GM18868 (cell line): Measurements from ENCODE around the gene ACTR3C.
"Not testable (repeated sequence)": the region's sequence is repeated elsewhere in the genome, so short reads cannot be mapped to it uniquely, and the experiment has no call there.

Experiments used
- ATAC-seq: cut with Tn5 transposase; IDR thresholded peaks from one replicate; pipeline ENCODE4 v1.9.1; 2021; ENCODE audit warnings: mild to moderate bottlenecking, moderate library complexity; ENCODE audit not compliant: unreplicated experiment

ACTR3C gene

DNA sequence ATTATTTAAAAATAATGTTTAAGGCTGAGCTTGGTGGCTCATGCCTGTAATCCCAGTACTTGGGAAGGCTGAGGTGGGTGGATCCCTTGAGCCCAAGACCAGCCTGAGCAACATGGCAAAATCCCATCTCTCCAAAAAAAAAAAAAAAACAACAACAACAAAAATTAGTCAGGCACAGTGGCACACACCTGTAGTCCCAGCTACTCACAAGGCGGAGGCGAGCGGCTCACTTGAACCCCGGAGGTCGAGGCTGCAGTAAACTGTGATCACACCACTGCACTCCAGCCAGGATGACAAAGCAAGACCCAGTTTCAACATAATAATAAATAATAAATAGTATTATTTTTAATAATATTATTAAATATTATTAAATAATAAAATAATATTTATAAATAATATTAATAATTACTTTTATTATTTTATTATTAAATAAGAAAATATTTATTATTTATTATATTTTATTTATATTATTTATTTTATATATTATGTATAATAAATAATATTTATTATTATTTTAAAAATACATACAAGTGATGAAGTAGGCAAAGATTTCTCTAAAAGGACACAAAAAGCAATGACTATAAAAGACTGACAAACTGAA, 8.6 kb downstream of the ACTR3C start:
- ATAC-seq: no peak

DNA sequence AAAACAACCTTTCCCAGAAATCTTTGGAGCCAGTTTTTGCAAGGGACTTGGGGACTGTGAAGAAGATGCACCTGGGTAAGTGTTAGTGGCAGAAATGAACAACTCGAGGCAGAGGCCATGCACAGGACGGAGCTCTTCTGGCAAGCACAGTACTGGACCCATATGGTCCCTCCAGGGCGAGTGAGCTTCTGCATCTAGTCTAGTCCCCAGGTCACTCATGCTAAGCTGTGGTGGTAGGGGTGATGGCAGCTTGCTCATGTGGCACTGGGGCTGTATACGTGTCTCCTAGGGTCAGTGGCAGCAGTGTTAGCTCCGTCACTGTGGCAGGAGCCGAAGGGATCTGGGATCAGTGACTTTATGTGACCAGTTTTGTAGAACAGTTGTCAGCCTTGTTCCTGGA, 9.5 kb downstream of the ACTR3C start:
- no peak for ATAC-seq

- ATAC-seq: no peak
Measured at GRCh38 chr7:150313367-150313809, 10.0 kb downstream of the ACTR3C start.

GRCh38 chr7:150312649-150313366, 10.5 kb downstream of the ACTR3C start:
- ATAC-seq: not testable (repeated sequence)

- no peak for ATAC-seq
Measured at GRCh38 chr7:150311711-150312110, 11.6 kb downstream of the ACTR3C start.

GRCh38 chr7:150311146-150311545, 12.2 kb downstream of the ACTR3C start:
- no peak for ATAC-seq

- ATAC-seq: no peak
Measured at GRCh38 chr7:150308575-150308974, 14.8 kb downstream of the ACTR3C start.

GRCh38 chr7:150307904-150308303, 15.4 kb downstream of the ACTR3C start:
- no peak for ATAC-seq

DNA sequence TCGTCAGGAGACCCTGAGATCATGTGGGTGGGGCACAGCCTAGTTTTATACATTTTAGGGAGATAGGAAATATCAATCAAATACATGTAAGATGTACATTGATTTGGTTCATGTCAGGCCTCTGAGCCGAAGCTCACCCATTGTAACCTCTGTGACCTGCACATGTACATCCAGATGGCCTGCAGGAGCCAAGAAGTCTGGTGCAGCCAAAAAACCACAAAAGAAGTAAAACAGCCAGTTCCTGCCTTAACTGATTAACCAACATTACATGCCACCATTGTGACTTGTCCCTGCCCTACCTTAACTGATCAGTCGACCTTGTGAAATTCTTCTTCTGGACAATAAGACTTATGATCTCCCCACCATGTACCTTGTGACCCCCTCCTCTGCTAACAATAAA, 16.2 kb downstream of the ACTR3C start:
- ATAC-seq: no peak

DNA sequence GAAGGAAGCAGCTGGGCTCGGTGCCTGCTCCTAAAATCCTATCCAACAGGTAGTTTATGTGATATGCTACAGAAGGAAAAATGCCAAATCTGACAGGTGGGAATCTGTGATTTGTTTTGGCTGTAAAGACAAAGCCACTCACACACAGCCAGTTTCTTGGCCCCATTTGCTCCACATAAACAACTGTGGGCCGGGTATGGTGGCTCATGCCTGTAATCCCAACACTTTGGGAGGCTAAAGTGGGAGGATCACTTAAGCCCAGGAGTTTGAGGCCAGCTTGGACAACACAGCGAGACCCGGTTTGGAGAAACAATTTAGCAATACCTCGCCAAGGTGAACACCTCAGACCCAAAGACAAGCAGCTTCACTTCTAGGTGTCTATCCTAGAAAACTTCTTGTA, 17.0 kb downstream of the ACTR3C start:
- not testable (repeated sequence) for ATAC-seq

DNA sequence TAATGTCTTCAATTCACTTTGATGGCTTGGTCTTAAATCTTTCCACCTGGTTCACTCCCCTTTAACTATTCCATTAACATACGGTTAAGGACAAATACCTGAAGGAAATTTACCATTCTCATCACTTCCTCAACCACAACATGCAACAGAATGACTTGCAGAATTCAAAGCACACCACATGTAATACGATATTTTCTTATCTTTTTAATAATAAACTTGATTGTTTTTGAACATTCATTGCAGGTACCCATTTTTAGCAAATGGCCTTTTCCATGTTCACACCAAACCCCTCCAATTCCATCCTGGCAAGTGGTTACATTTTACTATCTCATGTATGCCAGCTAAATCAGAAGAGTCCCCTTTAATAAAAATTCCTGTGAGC, 17.5 kb downstream of the ACTR3C start:
- ATAC-seq: not testable (repeated sequence)

GRCh38 chr7:150305259-150305902, 18.0 kb downstream of the ACTR3C start:
- ATAC-seq: not testable (repeated sequence)

GRCh38 chr7:150304499-150305258, 18.7 kb downstream of the ACTR3C start:
- ATAC-seq: not testable (repeated sequence)

DNA sequence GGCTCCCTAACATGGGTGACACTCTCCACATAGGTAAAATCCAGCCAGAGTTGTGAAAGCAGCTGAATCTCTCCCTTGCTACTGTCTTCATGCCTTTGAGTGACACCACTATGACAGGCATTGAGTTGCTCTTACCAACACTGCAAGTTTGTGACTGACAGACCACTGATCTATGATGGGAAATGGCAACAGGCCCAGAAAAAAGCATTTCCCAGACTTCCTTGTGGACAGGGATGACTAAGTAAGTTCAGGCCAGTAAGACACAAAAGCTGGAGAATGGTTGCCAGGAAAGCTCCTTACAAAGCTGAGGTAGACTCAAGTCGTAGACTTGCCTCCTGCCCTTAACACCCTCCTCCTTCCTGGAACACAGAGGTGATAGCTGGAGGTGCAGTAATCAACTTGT, 20.4 kb downstream of the ACTR3C start:
- ATAC-seq: not testable (repeated sequence)

DNA sequence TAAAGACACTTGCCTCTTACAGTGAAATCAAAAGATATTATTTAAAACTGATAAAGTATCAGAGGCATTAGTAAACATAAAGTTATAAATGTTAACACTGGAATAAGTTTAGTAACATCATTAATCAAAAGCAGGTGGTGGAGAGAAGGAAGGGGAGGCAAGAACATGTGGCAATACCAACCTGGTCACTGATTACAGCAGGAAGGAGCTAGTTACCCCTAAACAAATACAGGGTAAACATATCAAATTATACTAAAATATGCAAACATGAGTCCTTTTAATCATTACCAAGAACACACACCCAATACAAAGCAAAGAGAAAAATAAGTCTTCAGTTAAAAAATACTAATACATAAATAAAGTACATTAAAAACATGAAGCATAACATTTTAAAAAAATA, 25.4 kb downstream of the ACTR3C start:
- not testable (repeated sequence) for ATAC-seq

DNA sequence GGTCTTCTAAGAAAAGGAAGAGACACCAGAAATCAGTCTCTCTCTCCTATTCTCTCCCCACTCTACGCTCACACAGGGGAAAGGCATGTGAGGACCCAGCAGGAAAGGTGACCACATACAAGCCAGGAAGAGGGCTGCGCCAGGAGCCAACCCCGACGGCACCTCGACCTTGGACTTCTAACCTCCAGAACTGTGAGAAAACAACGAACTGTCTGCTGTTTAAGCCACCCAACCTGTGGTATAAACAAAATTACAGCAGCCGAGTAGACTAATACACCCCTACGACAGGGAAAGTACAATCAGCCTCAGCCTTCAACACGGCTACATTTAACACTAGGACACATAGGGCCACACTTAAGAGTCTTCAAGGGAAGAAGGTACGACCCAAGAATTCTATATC, 26.5 kb downstream of the ACTR3C start:
- ATAC-seq: not testable (repeated sequence)

DNA sequence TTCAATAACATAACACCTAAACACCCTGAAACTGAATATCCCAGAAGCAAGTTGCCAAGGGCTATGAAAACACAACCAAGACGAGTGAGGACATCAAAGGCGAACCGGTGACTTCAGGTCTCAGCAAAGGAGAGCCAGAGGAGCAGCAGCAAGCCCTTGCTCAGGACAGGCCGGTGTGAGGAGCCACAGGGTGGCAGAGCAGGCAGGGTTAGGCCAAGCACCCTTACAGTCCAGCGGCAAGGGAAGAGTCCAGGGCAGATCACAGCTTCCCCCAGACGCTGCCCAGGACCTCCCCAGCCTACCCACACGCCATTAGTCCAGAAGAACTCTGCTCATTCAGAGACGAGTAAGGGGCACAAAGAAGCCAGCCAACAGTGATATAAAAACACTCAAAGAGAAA, 27.7 kb downstream of the ACTR3C start:
- not testable (repeated sequence) for ATAC-seq

DNA sequence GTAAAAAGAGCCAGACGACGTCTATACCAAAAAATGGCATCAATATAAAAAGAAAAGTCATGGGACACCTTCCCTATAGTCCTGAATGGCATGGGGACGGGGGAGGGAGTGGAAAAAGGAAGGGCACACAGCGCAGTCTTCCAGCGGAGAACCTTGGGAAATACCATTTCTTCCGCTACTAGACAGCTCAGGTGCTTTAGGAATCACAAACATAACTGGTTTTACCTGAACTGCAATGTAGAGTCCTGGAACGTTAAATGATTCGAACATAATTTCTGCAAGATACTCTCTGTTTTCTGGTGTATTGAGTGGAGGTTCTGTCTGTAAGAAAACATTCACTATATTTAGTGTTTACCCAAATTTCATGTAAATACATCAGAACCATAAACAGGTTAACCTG, 28.3 kb downstream of the ACTR3C start:
- not testable (repeated sequence) for ATAC-seq

- not testable (repeated sequence) for ATAC-seq
Measured at GRCh38 chr7:150290317-150290716, 33.0 kb downstream of the ACTR3C start.

GRCh38 chr7:150288816-150289215, 34.5 kb downstream of the ACTR3C start:
- not testable (repeated sequence) for ATAC-seq

GRCh38 chr7:150287815-150288214, 35.5 kb downstream of the ACTR3C start:
- not testable (repeated sequence) for ATAC-seq
